ENCODE results near the gene KASH5.
A peak's percentile ranks its signal among the peaks of the same experiment; 100 is the strongest.

KASH5 gene

GRCh38 chr19:49347835-49348234 is 40.2 kb upstream of the KASH5 start:
- DNase-seq (ENCODE audit: low read depth) = peak; percentile 46
- Histone ChIP-seq H3K4me3 (ENCODE audit: low read length) (no peak overlapping the region), H3K9me3 (ENCODE audit: control insufficient read depth, low read length) (no peaks in the 10 kb centered on the region), H3K36me3 (ENCODE audit: control insufficient read depth, insufficient read depth, low read length, severe bottlenecking) (peaks cover 50% of the 10 kb centered on the region), H3K4me1 (ENCODE audit: control insufficient read depth, insufficient read depth, low read length) (no peaks in the 10 kb centered on the region), H3K27me3 (replicated peaks; ENCODE audit: control insufficient read depth, insufficient read depth, low read length) (no peaks in the 10 kb centered on the region), H3K9ac (ENCODE audit: low read length) (no peak overlapping the region)

DNA sequence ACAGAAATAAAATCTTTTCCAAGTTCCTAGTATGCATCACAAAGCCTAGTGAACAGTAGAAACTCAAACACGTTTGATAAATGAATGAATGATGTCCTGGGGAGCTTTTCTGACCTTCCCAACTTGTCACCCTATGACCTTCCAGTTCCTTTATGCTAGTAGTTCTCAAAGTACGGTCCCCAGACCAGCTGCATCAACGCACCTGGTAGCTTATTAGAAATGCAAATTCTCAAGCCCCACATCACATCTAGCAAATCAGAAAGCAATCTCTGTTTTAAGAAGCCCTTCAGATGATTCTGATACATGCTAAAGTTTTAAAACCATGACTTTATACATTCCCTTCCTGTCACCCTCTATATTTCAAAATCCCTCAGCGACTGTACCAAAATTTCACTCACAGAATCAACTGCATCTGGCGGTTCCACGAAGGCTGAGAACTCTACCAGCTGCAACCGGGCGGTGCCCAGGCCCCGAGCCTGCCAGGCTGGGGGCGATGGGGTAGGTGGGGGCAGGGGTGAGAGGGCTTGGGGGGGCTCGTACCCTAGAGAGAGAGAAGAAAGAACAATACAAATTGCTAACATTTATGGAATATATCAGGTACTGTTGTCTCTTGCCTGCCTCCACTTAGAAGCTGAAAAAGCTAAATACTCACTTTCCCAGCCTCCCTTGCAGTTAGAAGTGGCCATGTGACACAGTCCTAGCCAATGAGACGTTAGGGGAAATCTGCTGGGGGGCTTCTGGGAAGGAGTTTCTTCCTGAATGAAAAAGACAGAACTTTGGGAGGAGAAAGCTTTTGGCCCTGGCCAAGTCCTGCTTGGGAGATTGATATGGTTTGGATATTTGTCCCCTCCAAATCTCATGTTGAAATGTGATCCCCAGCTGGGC is 39.5 kb upstream of the KASH5 start:
- Histone ChIP-seq H3K9me3 (ENCODE audit: control insufficient read depth, low read length) (no peaks in the 10 kb centered on the region), H3K27me3 (replicated peaks; ENCODE audit: control insufficient read depth, insufficient read depth, low read length) (no peaks in the 10 kb centered on the region), H3K4me1 (ENCODE audit: control insufficient read depth, insufficient read depth, low read length) (no peaks in the 10 kb centered on the region), H3K36me3 (ENCODE audit: control insufficient read depth, insufficient read depth, low read length, severe bottlenecking) (peaks cover 50% of the 10 kb centered on the region), H3K4me3 (ENCODE audit: low read length) (no peak overlapping the region), H3K9ac (ENCODE audit: low read length) (no peak overlapping the region)
- no peak for DNase-seq (ENCODE audit: low read depth)

GRCh38 chr19:49349567-49349966 is 38.5 kb upstream of the KASH5 start:
- Histone ChIP-seq H3K4me3 (ENCODE audit: low read length) (no peak overlapping the region), H3K36me3 (ENCODE audit: control insufficient read depth, insufficient read depth, low read length, severe bottlenecking) (peaks cover 52% of the 10 kb centered on the region), H3K4me1 (ENCODE audit: control insufficient read depth, insufficient read depth, low read length) (no peaks in the 10 kb centered on the region), H3K9ac (ENCODE audit: low read length) (no peak overlapping the region), H3K27me3 (replicated peaks; ENCODE audit: control insufficient read depth, insufficient read depth, low read length) (no peaks in the 10 kb centered on the region), H3K9me3 (ENCODE audit: control insufficient read depth, low read length) (no peaks in the 10 kb centered on the region)
- no peak for DNase-seq (ENCODE audit: low read depth)

DNA sequence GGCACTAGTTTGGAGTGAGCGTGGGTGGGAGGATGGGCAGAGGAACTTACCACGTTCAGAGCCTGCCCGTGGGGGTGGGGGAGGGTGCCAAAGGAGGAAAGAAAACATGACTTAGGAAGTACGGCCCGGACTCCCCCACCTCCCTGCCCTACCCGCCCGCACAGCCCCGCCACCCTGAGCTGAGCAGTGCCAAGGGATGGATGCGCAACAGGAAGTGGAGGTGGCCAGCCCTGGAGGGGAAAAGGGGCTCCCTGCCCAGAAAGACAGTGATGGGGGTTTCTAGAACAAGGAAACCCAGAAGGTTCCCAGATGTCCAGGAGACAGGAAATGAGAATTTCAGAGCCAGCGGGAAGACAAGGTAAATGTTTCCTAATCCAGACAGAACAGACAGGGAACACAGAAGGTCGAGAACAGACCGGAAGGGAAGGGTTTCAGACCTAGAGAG is 32.1 kb upstream of the KASH5 start:
- no peak for DNase-seq (ENCODE audit: low read depth)
- H3K36me3 ChIP-seq (ENCODE audit: control insufficient read depth, insufficient read depth, low read length, severe bottlenecking) = peaks cover 36% of the 10 kb centered on the region

GRCh38 chr19:49356382-49356781 is 31.7 kb upstream of the KASH5 start:
- Histone ChIP-seq H3K4me3 (ENCODE audit: low read length) (no peak overlapping the region), H3K36me3 (ENCODE audit: control insufficient read depth, insufficient read depth, low read length, severe bottlenecking) (peaks cover 32% of the 10 kb centered on the region)

More for the DNA sequence above, 32.1 kb upstream of the KASH5 start:
- no peak overlapping the region for H3K9ac ChIP-seq (ENCODE audit: low read length)
- H3K4me3 ChIP-seq (ENCODE audit: low read length) = no peak overlapping the region
- no peaks in the 10 kb centered on the region for H3K9me3 ChIP-seq (ENCODE audit: control insufficient read depth, low read length)
- peaks cover under 1% of the 10 kb centered on the region for H3K4me1 ChIP-seq (ENCODE audit: control insufficient read depth, insufficient read depth, low read length)
- H3K27me3 ChIP-seq (replicated peaks; ENCODE audit: control insufficient read depth, insufficient read depth, low read length) = no peaks in the 10 kb centered on the region

GRCh38 chr19:49357186-49357585 is 30.9 kb upstream of the KASH5 start:
- Histone ChIP-seq H3K27me3 (replicated peaks; ENCODE audit: control insufficient read depth, insufficient read depth, low read length) (no peaks in the 10 kb centered on the region), H3K9ac (ENCODE audit: low read length) (no peak overlapping the region), H3K36me3 (ENCODE audit: control insufficient read depth, insufficient read depth, low read length, severe bottlenecking) (peaks cover 30% of the 10 kb centered on the region), H3K9me3 (ENCODE audit: control insufficient read depth, low read length) (no peaks in the 10 kb centered on the region), H3K4me3 (ENCODE audit: low read length) (no peak overlapping the region), H3K4me1 (ENCODE audit: control insufficient read depth, insufficient read depth, low read length) (peaks cover 4% of the 10 kb centered on the region)
- DNase-seq (ENCODE audit: low read depth) = no peak

More at GRCh38 chr19:49356382-49356781, 31.7 kb upstream of the KASH5 start:
- H3K9ac ChIP-seq (ENCODE audit: low read length) = no peak overlapping the region
- no peak for DNase-seq (ENCODE audit: low read depth)
- H3K4me1 ChIP-seq (ENCODE audit: control insufficient read depth, insufficient read depth, low read length) = peaks cover 4% of the 10 kb centered on the region
- no peaks in the 10 kb centered on the region for H3K9me3 ChIP-seq (ENCODE audit: control insufficient read depth, low read length)
- H3K27me3 ChIP-seq (replicated peaks; ENCODE audit: control insufficient read depth, insufficient read depth, low read length) = no peaks in the 10 kb centered on the region

- Histone ChIP-seq H3K4me3 (ENCODE audit: low read length) (no peak overlapping the region), H3K36me3 (ENCODE audit: control insufficient read depth, insufficient read depth, low read length, severe bottlenecking) (peaks cover 12% of the 10 kb centered on the region), H3K9ac (ENCODE audit: low read length) (no peak overlapping the region), H3K27me3 (replicated peaks; ENCODE audit: control insufficient read depth, insufficient read depth, low read length) (no peaks in the 10 kb centered on the region), H3K4me1 (ENCODE audit: control insufficient read depth, insufficient read depth, low read length) (peaks cover 13% of the 10 kb centered on the region), H3K9me3 (ENCODE audit: control insufficient read depth, low read length) (no peaks in the 10 kb centered on the region)
- peak; percentile 2 for DNase-seq (ENCODE audit: low read depth)
Observed at GRCh38 chr19:49359851-49360820, 27.9 kb upstream of the KASH5 start.

DNA sequence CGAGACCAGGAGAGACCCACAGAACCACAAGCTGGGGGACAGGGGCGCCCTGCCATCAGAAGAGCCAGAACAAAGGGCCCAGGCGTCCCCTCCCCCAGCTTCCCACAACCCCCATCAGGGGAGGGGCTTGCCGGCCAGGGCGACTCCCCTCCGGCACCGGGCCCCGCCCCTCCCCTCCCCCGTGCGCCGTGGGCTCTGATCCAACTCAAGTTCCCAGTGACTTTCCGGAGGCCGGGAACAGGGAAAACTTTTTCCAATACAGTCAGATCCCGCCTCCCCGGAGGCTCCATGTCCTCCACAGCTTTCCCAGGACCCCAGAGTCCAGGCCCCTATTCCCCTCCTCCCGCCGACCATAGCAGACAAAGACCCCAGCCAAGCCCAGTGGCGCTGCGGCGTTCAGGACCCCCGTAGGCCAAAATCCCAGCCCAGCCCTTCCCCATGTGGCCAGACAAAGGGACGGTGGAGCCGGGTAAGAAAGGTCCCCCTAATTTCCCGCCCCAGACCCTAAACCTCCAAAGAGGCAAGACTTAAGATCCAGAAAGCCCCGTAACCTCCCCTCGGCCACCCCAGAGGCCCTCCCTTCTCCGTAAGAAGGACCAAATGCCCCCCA is 26.5 kb upstream of the KASH5 start:
- peak overlapping the region; percentile 93 for H3K9ac ChIP-seq (ENCODE audit: low read length)

GRCh38 chr19:49362048-49362928 is 25.8 kb upstream of the KASH5 start, which contains the start of gene TEAD2:
TEAD2 (minus strand) TSS chr19:49362416; CDS start chr19:49360075, 2,341 bp downstream.
- peak within 1 kb of the TSS; percentile 93 for H3K9ac ChIP-seq (ENCODE audit: low read length)
- peaks cover 10% of the 10 kb centered on the region for H3K36me3 ChIP-seq (ENCODE audit: control insufficient read depth, insufficient read depth, low read length, severe bottlenecking)
- peak within 1 kb of the TSS; percentile 90 for H3K4me3 ChIP-seq (ENCODE audit: low read length)
- peak; percentile 86 for DNase-seq (ENCODE audit: low read depth)
- H3K9me3 ChIP-seq (ENCODE audit: control insufficient read depth, low read length) = no peaks in the 10 kb centered on the region
- peaks cover 13% of the 10 kb centered on the region for H3K4me1 ChIP-seq (ENCODE audit: control insufficient read depth, insufficient read depth, low read length)
- H3K27me3 ChIP-seq (replicated peaks; ENCODE audit: control insufficient read depth, insufficient read depth, low read length) = no peaks in the 10 kb centered on the region

More for the DNA sequence above, 26.5 kb upstream of the KASH5 start:
- peak; percentile 94 for DNase-seq (ENCODE audit: low read depth)
- peak overlapping the region; percentile 90 for H3K4me3 ChIP-seq (ENCODE audit: low read length)
- peaks cover 13% of the 10 kb centered on the region for H3K4me1 ChIP-seq (ENCODE audit: control insufficient read depth, insufficient read depth, low read length)
- H3K9me3 ChIP-seq (ENCODE audit: control insufficient read depth, low read length) = no peaks in the 10 kb centered on the region
- H3K27me3 ChIP-seq (replicated peaks; ENCODE audit: control insufficient read depth, insufficient read depth, low read length) = no peaks in the 10 kb centered on the region
- H3K36me3 ChIP-seq (ENCODE audit: control insufficient read depth, insufficient read depth, low read length, severe bottlenecking) = peaks cover 10% of the 10 kb centered on the region

- peaks cover 10% of the 10 kb centered on the region for H3K36me3 ChIP-seq (ENCODE audit: control insufficient read depth, insufficient read depth, low read length, severe bottlenecking)
- H3K4me3 ChIP-seq (ENCODE audit: low read length) = peak overlapping the region; percentile 90
- peak overlapping the region; percentile 93 for H3K9ac ChIP-seq (ENCODE audit: low read length)
- H3K9me3 ChIP-seq (ENCODE audit: control insufficient read depth, low read length) = no peaks in the 10 kb centered on the region
- H3K4me1 ChIP-seq (ENCODE audit: control insufficient read depth, insufficient read depth, low read length) = peaks cover 13% of the 10 kb centered on the region
- DNase-seq (ENCODE audit: low read depth) = peak; percentile 75
- H3K27me3 ChIP-seq (replicated peaks; ENCODE audit: control insufficient read depth, insufficient read depth, low read length) = no peaks in the 10 kb centered on the region
Observed at GRCh38 chr19:49362929-49363267, 25.2 kb upstream of the KASH5 start.

Data from adipocyte (in vitro differentiated cells).